Activated naive CD4-positive, alpha-beta T cell treated with anti-CD3 and anti-CD28 coated beads for 36 hours (primary cell): Measurements from ENCODE around the gene RNASE13. TPM values are rescaled to one million over a fixed set of nuclear protein-coding genes. Genes with fewer than 3 reads are reported as not detected.

Experiments used
- CTCF ChIA-PET: fragments of 350-600 bp; sonication (Branson Sonifier 250); formaldehyde crosslinking; loops from one replicate; lab custom pipeline; 2021; ENCODE audit warnings: antibody characterized with exemption; lab: Charles Lee
- DNase-seq: peaks from one replicate; pipeline ENCODE4 v3.0.0-alpha.2; 2020
- H3K27ac Mint-ChIP-seq: one replicate; pipeline ENCODE4 v1.8.0; 2021; ENCODE audit warnings: mild to moderate bottlenecking, mixed read lengths
- H3K27me3 Mint-ChIP-seq: one replicate; pipeline ENCODE4 v1.8.0; 2021; ENCODE audit warnings: low read depth, mixed read lengths
- H3K36me3 Mint-ChIP-seq: one replicate; pipeline ENCODE4 v1.8.0; 2021; ENCODE audit warnings: low read depth, mixed read lengths
- H3K4me1 Mint-ChIP-seq: one replicate; pipeline ENCODE4 v1.8.0; 2021; ENCODE audit warnings: low read depth, mixed read lengths
- H3K4me3 Mint-ChIP-seq: one replicate; pipeline ENCODE4 v1.8.0; 2021; ENCODE audit warnings: mild to moderate bottlenecking, moderate library complexity, mixed read lengths
- H3K9me3 Mint-ChIP-seq: one replicate; pipeline ENCODE4 v1.8.0; 2021; ENCODE audit warnings: mixed read lengths
- intact Hi-C: fragments of 100-400 bp; cut with micrococcal nuclease; formaldehyde crosslinking; loops from one replicate; pipeline ENCODE4 v1.15.1; 2023
- total RNA-seq, 2 experiments: library from RNA; stranded (reverse); gene quantifications; one replicate each; pipeline ENCODE4 v1.2.3, GENCODE V29; 2021

RNASE13 gene
- total RNA-seq, 2 experiments from 2014 or later = not detected

GRCh38 chr14:21072781-21073339 is 38.3 kb upstream of the RNASE13 start:
- H3K27ac Mint-ChIP-seq = no peak overlapping the region
- peaks cover 47% of the 10 kb centered on the region for H3K27me3 Mint-ChIP-seq
- CTCF ChIA-PET = interaction anchor here (0.7 to 5.8 kb wide), 6 partner anchors 14 to 238 kb away, joined by 3 to 60 read pairs (median 19); no protein-coding TSS in a partner anchor
- H3K36me3 Mint-ChIP-seq = no peaks in the 10 kb centered on the region
- H3K9me3 Mint-ChIP-seq = no peaks in the 10 kb centered on the region
- no peak for DNase-seq
- H3K4me1 Mint-ChIP-seq = peaks cover 29% of the 10 kb centered on the region
- intact Hi-C loops = no loop called here
- H3K4me3 Mint-ChIP-seq = no peak overlapping the region

- Mint-ChIP-seq H3K36me3 (no peaks in the 10 kb centered on the region), H3K4me1 (peaks cover 29% of the 10 kb centered on the region), H3K9me3 (no peaks in the 10 kb centered on the region), H3K4me3 (no peak overlapping the region), H3K27me3 (peaks cover 52% of the 10 kb centered on the region), H3K27ac (no peak overlapping the region)
- CTCF ChIA-PET = interaction anchor here (0.7 to 5.8 kb wide), 10 partner anchors 11 to 239 kb away, joined by 3 to 60 read pairs (median 10); no protein-coding TSS in a partner anchor
- intact Hi-C loops = no loop called here
- no peak for DNase-seq
Measured at GRCh38 chr14:21072031-21072473, 37.4 kb upstream of the RNASE13 start.

- DNase-seq = peak; percentile 84
- Mint-ChIP-seq H3K4me3 (peak overlapping the region; percentile 65), H3K4me1 (peaks cover 29% of the 10 kb centered on the region), H3K36me3 (no peaks in the 10 kb centered on the region), H3K27me3 (peaks cover 55% of the 10 kb centered on the region), H3K9me3 (no peaks in the 10 kb centered on the region), H3K27ac (no peak overlapping the region)
- CTCF ChIA-PET = interaction anchor here (0.8 to 5.8 kb wide), 11 partner anchors 11 to 144 kb away, joined by 3 to 60 read pairs (median 7); no protein-coding TSS in a partner anchor
- intact Hi-C loops = no loop called here
Measured at GRCh38 chr14:21071225-21072030, 36.8 kb upstream of the RNASE13 start.

- CTCF ChIA-PET = interaction anchor here (1.0 to 5.8 kb wide), 9 partner anchors 16 to 145 kb away, joined by 4 to 60 read pairs (median 13); no protein-coding TSS in a partner anchor
- H3K36me3 Mint-ChIP-seq = no peaks in the 10 kb centered on the region
- peaks cover 58% of the 10 kb centered on the region for H3K27me3 Mint-ChIP-seq
- DNase-seq = peak; percentile 23
- peak overlapping the region; percentile 65 for H3K4me3 Mint-ChIP-seq
- no peak overlapping the region for H3K27ac Mint-ChIP-seq
- intact Hi-C loops = no loop called here
- H3K9me3 Mint-ChIP-seq = no peaks in the 10 kb centered on the region
- H3K4me1 Mint-ChIP-seq = peaks cover 29% of the 10 kb centered on the region
Measured at GRCh38 chr14:21070610-21071224, 36.1 kb upstream of the RNASE13 start.

GRCh38 chr14:21070083-21070609 is 35.5 kb upstream of the RNASE13 start, which contains the start of gene ARHGEF40:
Gene ARHGEF40, plus strand, starts transcription at chr14:21070304. Its CDS starts 93 bp downstream, at chr14:21070397.
- Mint-ChIP-seq H3K27me3 (peaks cover 62% of the 10 kb centered on the region), H3K27ac (no peak within 1 kb of the TSS), H3K36me3 (no peaks in the 10 kb centered on the region), H3K9me3 (no peaks in the 10 kb centered on the region), H3K4me1 (peaks cover 29% of the 10 kb centered on the region), H3K4me3 (peak within 1 kb of the TSS; percentile 65)
- CTCF ChIA-PET = interaction anchor here (1.6 to 5.8 kb wide), 6 partner anchors 16 to 100 kb away, joined by 7 to 60 read pairs (median 23); no protein-coding TSS in a partner anchor
- intact Hi-C loops = no loop called here
- peak; percentile 19 for DNase-seq

GRCh38 chr14:21069388-21070082 is 34.9 kb upstream of the RNASE13 start:
- Mint-ChIP-seq H3K4me3 (peak overlapping the region; percentile 56), H3K4me1 (peaks cover 29% of the 10 kb centered on the region), H3K27me3 (peaks cover 67% of the 10 kb centered on the region), H3K9me3 (no peaks in the 10 kb centered on the region), H3K36me3 (no peaks in the 10 kb centered on the region), H3K27ac (no peak overlapping the region)
- DNase-seq = no peak
- intact Hi-C loops = loop anchor here (10.0 kb wide), 1 partner anchor 485 kb away; no protein-coding TSS in a partner anchor
- CTCF ChIA-PET = interaction anchor here (1.1 to 4.5 kb wide), 12 partner anchors 19 to 64 kb away, joined by 5 to 76 read pairs (median 28); no protein-coding TSS in a partner anchor

- no peaks in the 10 kb centered on the region for H3K9me3 Mint-ChIP-seq
- DNase-seq = peak; percentile 65
- peak overlapping the region; percentile 56 for H3K4me3 Mint-ChIP-seq
- H3K4me1 Mint-ChIP-seq = peaks cover 29% of the 10 kb centered on the region
- no peaks in the 10 kb centered on the region for H3K36me3 Mint-ChIP-seq
- CTCF ChIA-PET = interaction anchor here (0.5 to 4.5 kb wide), 20 partner anchors 9 to 346 kb away, joined by 3 to 76 read pairs (median 5); no protein-coding TSS in a partner anchor
- peaks cover 67% of the 10 kb centered on the region for H3K27me3 Mint-ChIP-seq
- H3K27ac Mint-ChIP-seq = no peak overlapping the region
- intact Hi-C loops = loop anchor here (1.0 to 10.0 kb wide), 4 partner anchors 24 to 486 kb away; no protein-coding TSS in a partner anchor
Measured at GRCh38 chr14:21068521-21069387, 34.1 kb upstream of the RNASE13 start.

GRCh38 chr14:21066882-21067502 is 32.4 kb upstream of the RNASE13 start:
- Mint-ChIP-seq H3K4me3 (no peak overlapping the region), H3K4me1 (peaks cover 29% of the 10 kb centered on the region), H3K27me3 (peaks cover 61% of the 10 kb centered on the region), H3K27ac (no peak overlapping the region), H3K9me3 (no peaks in the 10 kb centered on the region), H3K36me3 (no peaks in the 10 kb centered on the region)
- intact Hi-C loops = loop anchor here (10.0 kb wide), 1 partner anchor 488 kb away; no protein-coding TSS in a partner anchor
- CTCF ChIA-PET = interaction anchor here (0.6 to 4.5 kb wide), 15 partner anchors 10 to 63 kb away, joined by 3 to 76 read pairs (median 4); no protein-coding TSS in a partner anchor
- DNase-seq = peak; percentile 34

GRCh38 chr14:21063479-21063878 is 28.9 kb upstream of the RNASE13 start:
- no peaks in the 10 kb centered on the region for H3K9me3 Mint-ChIP-seq
- CTCF ChIA-PET = interaction anchor here (0.6 to 1.0 kb wide), 3 partner anchors 29 to 52 kb away, joined by 3 to 5 read pairs (median 4); no protein-coding TSS in a partner anchor
- H3K4me3 Mint-ChIP-seq = no peak overlapping the region
- DNase-seq = no peak
- H3K4me1 Mint-ChIP-seq = peaks cover under 1% of the 10 kb centered on the region
- no peaks in the 10 kb centered on the region for H3K36me3 Mint-ChIP-seq
- intact Hi-C loops = loop anchor here (10.0 kb wide), 1 partner anchor 491 kb away; no protein-coding TSS in a partner anchor
- H3K27ac Mint-ChIP-seq = no peak overlapping the region
- peaks cover 33% of the 10 kb centered on the region for H3K27me3 Mint-ChIP-seq

- intact Hi-C loops = loop anchor here (10.0 kb wide), 1 partner anchor 493 kb away; no protein-coding TSS in a partner anchor
- Mint-ChIP-seq H3K27me3 (peaks cover 21% of the 10 kb centered on the region), H3K36me3 (no peaks in the 10 kb centered on the region), H3K9me3 (no peaks in the 10 kb centered on the region), H3K27ac (no peak overlapping the region), H3K4me3 (no peak overlapping the region), H3K4me1 (no peaks in the 10 kb centered on the region)
- DNase-seq = no peak
- CTCF ChIA-PET = interaction anchor here (0.9 to 3.1 kb wide), 5 partner anchors 10 to 46 kb away, joined by 3 to 9 read pairs (median 3); no protein-coding TSS in a partner anchor
Measured at GRCh38 chr14:21061347-21061668, 26.7 kb upstream of the RNASE13 start.
